GM12878 (cell line): ENCODE measurements around the gene SOWAHD. TPM values are rescaled to one million over a fixed set of nuclear protein-coding genes. Genes with fewer than 3 reads are reported as not detected.

Source experiments
- CEBPB ChIP-seq, 2 experiments: fragments of 150-350 bp in 1 of 2; IDR thresholded peaks; 2 replicates each; pipeline ENCODE4 v1.6.1; 2012 to 2014; ENCODE audit warnings: low read depth in 2 of 2, low read length in 2 of 2, borderline replicate concordance in 1 of 2, inconsistent platforms in 1 of 2
- E2F4 ChIP-seq: IDR thresholded peaks from 2 replicates; pipeline ENCODE4 v1.6.1; 2012; ENCODE audit warnings: low read depth, low read length, improper control_type of control experiment
- ETV6 ChIP-seq, 2 experiments: fragments of 450-650 bp in 1 of 2; IDR thresholded peaks in 1 of 2; conservative IDR thresholded peaks in 1 of 2; 2 replicates each; pipeline ENCODE4 v1.6.1; 2014; ENCODE audit warnings: antibody characterized with exemption in 1 of 2, borderline replicate concordance in 1 of 2, low read depth in 1 of 2, mild to moderate bottlenecking in 1 of 2, moderate library complexity in 1 of 2
- FOS ChIP-seq: IDR thresholded peaks from 3 replicates; pipeline ENCODE4 v1.6.1; 2011; ENCODE audit warnings: borderline replicate concordance; ENCODE audit not compliant: insufficient read length; ENCODE audit errors: extremely low read depth
- HDAC2 ChIP-seq: fragments of 200-600 bp; sonication (generic); IDR thresholded peaks from 2 replicates; pipeline ENCODE4 v1.6.1; 2017
- IKZF2 ChIP-seq, 2 experiments: fragments of 450-650 bp; IDR thresholded peaks; 2 replicates each; pipeline ENCODE4 v1.6.1; 2017; ENCODE audit warnings: mild to moderate bottlenecking in 2 of 2, moderate library complexity in 2 of 2
- NFXL1 ChIP-seq: fragments of 450-650 bp; IDR thresholded peaks from 2 replicates; pipeline ENCODE4 v1.6.1; 2017; ENCODE audit warnings: antibody characterized with exemption, mild to moderate bottlenecking, borderline replicate concordance
- POLR2A ChIP-seq: IDR thresholded peaks from 2 replicates; pipeline ENCODE4 v1.6.1; 2011; ENCODE audit warnings: low read depth, mild to moderate bottlenecking, low read length
- REST ChIP-seq: IDR thresholded peaks from 2 replicates; pipeline ENCODE4 v1.6.1; 2012; ENCODE audit warnings: mild to moderate bottlenecking, low read depth, low read length
- SIN3A ChIP-seq: IDR thresholded peaks from 2 replicates; pipeline ENCODE4 v1.6.1; 2012; ENCODE audit warnings: low read depth, low read length, improper control_type of control experiment
- SMC3 ChIP-seq: IDR thresholded peaks from 2 replicates; pipeline ENCODE4 v1.6.1; 2011; ENCODE audit warnings: low read length, improper control_type of control experiment, borderline replicate concordance
- SRF ChIP-seq, 2 experiments: IDR thresholded peaks; 2 replicates each; pipeline ENCODE4 v1.6.1; 2011; ENCODE audit warnings: low read depth in 2 of 2, low read length in 2 of 2, mild to moderate bottlenecking in 1 of 2, moderate library complexity in 1 of 2
- TCF3 ChIP-seq: IDR thresholded peaks from 2 replicates; pipeline ENCODE4 v1.6.1; 2012; ENCODE audit warnings: low read depth, mild to moderate bottlenecking, low read length, borderline replicate concordance; ENCODE audit not compliant: insufficient read depth
- TCF7 ChIP-seq: IDR thresholded peaks from 2 replicates; pipeline ENCODE4 v1.6.1; 2014; ENCODE audit warnings: antibody characterized with exemption, borderline replicate concordance
- WRNIP1 ChIP-seq: IDR thresholded peaks from 2 replicates; pipeline ENCODE4 v1.6.1; 2011; ENCODE audit warnings: low read depth, low read length, improper control_type of control experiment, borderline replicate concordance
- ZBTB33 ChIP-seq: fragments of 450-650 bp; IDR thresholded peaks from 2 replicates; pipeline ENCODE4 v1.6.1; 2017; ENCODE audit warnings: mild to moderate bottlenecking
- ZBTB40 ChIP-seq: fragments of 450-650 bp; IDR thresholded peaks from 2 replicates; pipeline ENCODE4 v1.6.1; 2016; ENCODE audit warnings: mild to moderate bottlenecking, moderate library complexity, borderline replicate concordance
- polyA plus RNA-seq, 11 experiments: library from polyadenylated mRNA; depleted of rRNA in 4 of 11; unstranded in 6 of 11; stranded (reverse) in 5 of 11; fragments of >200 nt; fragmentation: Nextera tagmentation in 4 of 11; fragmentation: Illumina TruSeq in 1 of 11; extraction: Ambion mirVana in 4 of 11; extraction: Trizol in 1 of 11; gene quantifications; 1 replicate in 1 of 11; 2 replicates in 10 of 11; pipeline versions ENCODE4 v1.2.1 to v1.2.3, GENCODE V29; 2011 to 2016; ENCODE audit warnings: inconsistent platforms in 2 of 11, missing spikeins in 2 of 11, low read depth in 1 of 11
- total RNA-seq, 4 experiments: library from RNA; depleted of rRNA in 3 of 4; stranded (reverse); fragments of >200 nt in 3 of 4; fragmentation: Illumina TruSeq in 1 of 4; extraction: Trizol in 1 of 4; gene quantifications; 2 replicates each; pipeline versions ENCODE4 v1.2.1 to v1.2.3, GENCODE V29; 2013 to 2021

Gene SOWAHD
- total and polyA plus RNA-seq, 10 of the 15 experiments (the other 5 are each of a cell fraction or from before 2014, with no cell fraction given): 0.27 to 7.4 (median 2.6) TPM

GRCh38 chrX:119755981-119756533 lies 2.3 kb upstream of the SOWAHD start (continued):
- TF ChIP-seq ZBTB40 (peak; percentile 29; the same call in 1 of the 2 replicates), TCF7 (no peak), E2F4 (no peak), CEBPB (IDR thresholded peaks at IDR 0.05; ENCODE audit: borderline replicate concordance in 1 of 2, low read depth in 2 of 2, low read length in 2 of 2) (no peak), ETV6 (conservative IDR thresholded peaks at IDR 0.05 in 1 of 2, IDR thresholded peaks at IDR 0.05 in 1 of 2; ENCODE audit: borderline replicate concordance in 1 of 2, low read depth in 1 of 2) (peak in 1 of 2 experiments; percentile 43; a peak in 1 of 4 replicates), HDAC2 (no peak), SMC3 (peak; percentile 16; the same call in 1 of the 2 replicates), ZBTB33 (no peak), POLR2A (peak; percentile 16; the same call in 1 of the 2 replicates), SIN3A (peak; percentile 91), WRNIP1 (0 out of 2 replicates have a peak, but pooled peaks have one; percentile 57), FOS (no peak), IKZF2 (IDR thresholded peaks at IDR 0.05) (peak; percentile 92 to 96), REST (no peak), NFXL1 (no peak), SRF (IDR thresholded peaks at IDR 0.05; ENCODE audit: low read depth in 2 of 2, low read length in 2 of 2) (no peak; a peak in 1 of 4 replicates), TCF3 (no peak)
